NCI-H446 treated with DMSO at 0.1 percent for 48 hours (cell line): ENCODE data around the gene PBX2.
"Not testable (repeated sequence)": the region's sequence is repeated elsewhere in the genome, so short reads cannot be mapped to it uniquely, and the experiment has no call there.

Experiments used
- DNase-seq: peaks from one replicate; lab custom pipeline; 2025; lab: John Stamatoyannopoulos, UW

PBX2 gene

GRCh38 chr6:32187725-32188380 lies 2.1 kb downstream of the PBX2 start:
- DNase-seq, result not testable (repeated sequence)

- DNase-seq, result no peak
Observed at GRCh38 chr6:32187009-32187709, 2.8 kb downstream of the PBX2 start.

- DNase-seq, result not testable (repeated sequence)
Observed at GRCh38 chr6:32186151-32186840, 3.7 kb downstream of the PBX2 start.

GRCh38 chr6:32185681-32186131 lies 4.3 kb downstream of the PBX2 start:
- not testable (repeated sequence) for DNase-seq

GRCh38 chr6:32184084-32184640 lies 5.8 kb downstream of the PBX2 start, which contains the start of gene AGER:
AGER (minus strand) TSS chr6:32184253; CDS start chr6:32184222, 31 bp downstream.
- no peak for DNase-seq

- DNase-seq, result no peak
Observed at GRCh38 chr6:32183483-32184083, 6.4 kb downstream of the PBX2 start.

- DNase-seq, result no peak
Observed at GRCh38 chr6:32183030-32183429, 7.0 kb downstream of the PBX2 start.

- no peak for DNase-seq
Observed at GRCh38 chr6:32182555-32182981, 7.4 kb downstream of the PBX2 start.

- no peak for DNase-seq
Observed at GRCh38 chr6:32181915-32182529, 8.0 kb downstream of the PBX2 start.

GRCh38 chr6:32181148-32181702 lies 8.8 kb downstream of the PBX2 start:
- no peak for DNase-seq

GRCh38 chr6:32179766-32180405 lies 10.1 kb downstream of the PBX2 start:
- no peak for DNase-seq

- DNase-seq, result no peak
Observed at GRCh38 chr6:32178547-32179440, 11.2 kb downstream of the PBX2 start.

GRCh38 chr6:32177788-32178546 lies 12.0 kb downstream of the PBX2 start, which contains the start of gene RNF5:
RNF5 (plus strand) TSS chr6:32178405; CDS start chr6:32178512, 107 bp downstream.
- DNase-seq, result peak; percentile 100

- peak; percentile 82 for DNase-seq
Observed at GRCh38 chr6:32177183-32177787, 12.7 kb downstream of the PBX2 start.

GRCh38 chr6:32176476-32177182 lies 13.4 kb downstream of the PBX2 start:
- no peak for DNase-seq

GRCh38 chr6:32175711-32176475 lies 14.1 kb downstream of the PBX2 start, which contains the start of gene AGPAT1:
AGPAT1 (minus strand) TSS chr6:32176084; CDS start chr6:32171496, 4,588 bp downstream.
- peak; percentile 89 for DNase-seq

- DNase-seq, result no peak
Observed at GRCh38 chr6:32175322-32175710, 14.7 kb downstream of the PBX2 start.
